ENCODE data around the gene PPP2R1A. TPM values are rescaled to one million over a fixed set of nuclear protein-coding genes. Genes with fewer than 3 reads are reported as not detected.

The PPP2R1A gene
- total RNA-seq, 4 donors from 2014 or later: 38.5 to 223 (median 134) TPM

- no peak overlapping the region for H3K4me3 ChIP-seq
- no peaks in the 10 kb centered on the region for H3K9me3 ChIP-seq
- H3K27ac ChIP-seq: no peak overlapping the region
- no peaks in the 10 kb centered on the region for H3K4me1 ChIP-seq
- DNase-seq: no peak
- no peaks in the 10 kb centered on the region for H3K36me3 ChIP-seq
- no peaks in the 10 kb centered on the region for H3K27me3 ChIP-seq
- no peak for TF ChIP-seq POLR2A (IDR thresholded peaks at IDR 0.05)
- no peak for TF ChIP-seq CTCF (IDR thresholded peaks at IDR 0.05)
- intact Hi-C loops (cut with DNase I; ENCODE audit: low total_unique reads): no loop called here
Observed at GRCh38 chr19:52219611-52220010, 29.8 kb downstream of the PPP2R1A start.

GRCh38 chr19:52221031-52221430 is 31.2 kb downstream of the PPP2R1A start:
- no peak for TF ChIP-seq POLR2A (IDR thresholded peaks at IDR 0.05)
- no peak for TF ChIP-seq CTCF (IDR thresholded peaks at IDR 0.05)

GRCh38 chr19:52221831-52222375 is 32.1 kb downstream of the PPP2R1A start:
- no peak for TF ChIP-seq CTCF (IDR thresholded peaks at IDR 0.05)
- no peak for TF ChIP-seq POLR2A (IDR thresholded peaks at IDR 0.05)
- intact Hi-C loops (cut with DNase I; ENCODE audit: low total_unique reads): no loop called here
- no peak for DNase-seq
- Histone ChIP-seq H3K27me3 (no peaks in the 10 kb centered on the region), H3K4me3 (no peak overlapping the region), H3K4me1 (no peaks in the 10 kb centered on the region), H3K9me3 (no peaks in the 10 kb centered on the region), H3K27ac (no peak overlapping the region), H3K36me3 (no peaks in the 10 kb centered on the region)

More at GRCh38 chr19:52221031-52221430, 31.2 kb downstream of the PPP2R1A start:
- H3K27ac ChIP-seq: no peak overlapping the region
- H3K9me3 ChIP-seq: no peaks in the 10 kb centered on the region
- no peak overlapping the region for H3K4me3 ChIP-seq
- H3K36me3 ChIP-seq: no peaks in the 10 kb centered on the region
- intact Hi-C loops (cut with DNase I; ENCODE audit: low total_unique reads): no loop called here
- no peaks in the 10 kb centered on the region for H3K4me1 ChIP-seq
- H3K27me3 ChIP-seq: no peaks in the 10 kb centered on the region
- no peak for DNase-seq

- H3K27ac ChIP-seq: no peak overlapping the region
- intact Hi-C loops (cut with DNase I; ENCODE audit: low total_unique reads): no loop called here
- no peaks in the 10 kb centered on the region for H3K36me3 ChIP-seq
- H3K4me1 ChIP-seq: no peaks in the 10 kb centered on the region
- H3K27me3 ChIP-seq: no peaks in the 10 kb centered on the region
- H3K4me3 ChIP-seq: no peak overlapping the region
- no peaks in the 10 kb centered on the region for H3K9me3 ChIP-seq
- no peak for TF ChIP-seq CTCF (IDR thresholded peaks at IDR 0.05)
- no peak for TF ChIP-seq POLR2A (IDR thresholded peaks at IDR 0.05)
- DNase-seq: no peak
Observed at GRCh38 chr19:52224211-52224610, 34.4 kb downstream of the PPP2R1A start.

GRCh38 chr19:52226652-52227051 is 36.8 kb downstream of the PPP2R1A start:
- DNase-seq: no peak
- intact Hi-C loops (cut with DNase I; ENCODE audit: low total_unique reads): no loop called here
- no peaks in the 10 kb centered on the region for H3K36me3 ChIP-seq
- no peak overlapping the region for H3K27ac ChIP-seq
- TF ChIP-seq CTCF (IDR thresholded peaks at IDR 0.05) (no peak), POLR2A (IDR thresholded peaks at IDR 0.05) (no peak)
- H3K4me3 ChIP-seq: no peak overlapping the region
- H3K27me3 ChIP-seq: no peaks in the 10 kb centered on the region
- H3K4me1 ChIP-seq: no peaks in the 10 kb centered on the region
- H3K9me3 ChIP-seq: no peaks in the 10 kb centered on the region
